IPS-20b (cell line): ENCODE measurements around the gene CNPY3.
"Not testable (repeated sequence)": the region's sequence is repeated elsewhere in the genome, so short reads cannot be mapped to it uniquely, and the experiment has no call there.

Experiments
- H3K27ac ChIP-seq: one replicate; pipeline ENCODE4 v1.5.1; 2013; ENCODE audit warnings: low read length
- H3K27me3 ChIP-seq: 2 replicates; pipeline ENCODE4 v1.6.1; 2013; ENCODE audit warnings: mild to moderate bottlenecking, low read length, inconsistent platforms; ENCODE audit not compliant: insufficient read depth
- H3K36me3 ChIP-seq: 2 replicates; pipeline ENCODE4 v1.6.1; 2013; ENCODE audit warnings: low read depth, mild to moderate bottlenecking, inconsistent platforms, low read length, moderate library complexity; ENCODE audit not compliant: insufficient read depth
- H3K4me1 ChIP-seq: 2 replicates; pipeline ENCODE4 v1.6.1; 2013; ENCODE audit warnings: mild to moderate bottlenecking, control low read depth, inconsistent platforms, low read length, moderate library complexity; ENCODE audit not compliant: insufficient read depth
- H3K4me3 ChIP-seq: 2 replicates; pipeline ENCODE4 v1.5.1; 2013; ENCODE audit warnings: mild to moderate bottlenecking, low read length, inconsistent platforms
- H3K9ac ChIP-seq: 2 replicates; pipeline ENCODE4 v1.6.1; 2013; ENCODE audit warnings: low read depth, mild to moderate bottlenecking, inconsistent platforms, low read length, moderate library complexity
- H3K9me3 ChIP-seq: 2 replicates; pipeline ENCODE4 v1.6.1; 2013; ENCODE audit warnings: mild to moderate bottlenecking, low read depth, low read length, inconsistent platforms; ENCODE audit not compliant: insufficient read depth

Gene CNPY3

DNA sequence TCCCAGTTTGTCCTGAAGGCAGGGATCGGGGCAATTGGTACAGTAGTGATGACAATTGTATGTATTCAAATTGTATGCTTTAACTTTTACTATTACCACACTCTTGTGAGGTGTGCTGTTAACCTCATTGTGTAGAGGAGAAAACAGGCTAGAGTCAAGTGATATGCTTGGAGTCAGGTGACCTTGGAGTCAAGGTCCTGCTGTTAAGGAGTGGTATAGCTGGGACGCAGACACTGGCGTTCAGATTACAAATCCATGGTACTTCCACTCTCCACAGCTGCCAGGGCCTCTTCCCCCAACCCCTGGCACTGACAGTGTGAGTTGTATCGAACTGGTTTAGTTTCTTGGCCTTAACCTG is 10.5 kb downstream of the CNPY3 start:
- Histone ChIP-seq H3K27ac (no peak overlapping the region), H3K27me3 (no peaks in the 10 kb centered on the region), H3K9me3 (no peaks in the 10 kb centered on the region), H3K4me3 (no peak overlapping the region), H3K9ac (no peak overlapping the region), H3K36me3 (peaks cover 66% of the 10 kb centered on the region), H3K4me1 (no peaks in the 10 kb centered on the region)

DNA sequence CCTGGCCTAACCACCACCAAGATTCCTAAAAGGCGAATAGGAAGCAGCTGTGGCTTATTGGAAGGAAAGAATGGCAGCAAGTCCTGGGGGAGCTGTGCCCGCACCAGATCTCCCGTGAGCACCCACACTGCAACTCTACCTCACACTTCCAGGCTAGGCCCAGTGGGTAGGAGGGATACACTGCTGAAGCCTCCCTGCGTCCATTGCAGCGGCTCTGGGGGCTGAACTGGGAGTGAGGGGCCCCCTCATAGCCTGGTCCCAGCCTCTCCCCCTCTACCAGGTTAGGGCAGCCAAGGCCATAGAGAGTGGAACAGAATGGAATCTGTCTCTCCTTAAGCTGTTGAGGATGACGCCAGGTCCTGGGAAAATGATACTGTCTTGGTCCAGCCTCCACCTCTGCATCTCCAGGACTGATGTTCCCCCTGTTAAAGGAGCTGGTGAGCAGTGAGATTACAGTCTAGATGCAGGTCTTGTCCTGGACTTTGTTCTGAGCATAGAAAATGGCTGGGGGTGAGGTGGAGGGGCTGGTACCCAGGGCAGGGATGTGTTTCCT is 11.3 kb downstream of the CNPY3 start:
- no peaks in the 10 kb centered on the region for H3K27me3 ChIP-seq
- H3K36me3 ChIP-seq: peaks cover 58% of the 10 kb centered on the region
- H3K27ac ChIP-seq: no peak overlapping the region

DNA sequence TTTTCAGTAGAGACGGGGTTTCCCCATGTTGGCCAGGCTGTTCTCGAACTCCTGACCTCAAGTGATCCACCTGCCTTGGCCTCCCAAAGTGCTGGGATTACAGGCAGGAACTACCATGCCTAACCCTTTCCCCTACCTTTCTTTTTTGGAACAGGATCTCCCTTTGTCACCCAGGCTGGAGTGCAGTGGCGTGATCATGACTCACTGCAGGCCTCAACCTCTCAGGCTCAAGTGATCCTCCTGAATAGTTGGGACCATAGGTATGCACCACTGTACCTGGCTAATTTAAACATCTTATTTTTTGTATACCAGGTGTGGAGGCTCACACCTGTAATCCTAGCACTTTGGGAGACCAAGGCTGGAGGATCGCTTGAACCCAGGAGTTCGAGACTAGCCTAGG is 12.1 kb downstream of the CNPY3 start:
- not testable (repeated sequence) for H3K4me3 ChIP-seq, H3K27me3 ChIP-seq, H3K9me3 ChIP-seq, H3K27ac ChIP-seq, H3K4me1 ChIP-seq, H3K9ac ChIP-seq
- H3K36me3 ChIP-seq: peaks cover 50% of the 10 kb centered on the region

More for the DNA sequence above, 11.3 kb downstream of the CNPY3 start:
- Histone ChIP-seq H3K4me3 (no peak overlapping the region), H3K9me3 (no peaks in the 10 kb centered on the region), H3K9ac (no peak overlapping the region), H3K4me1 (no peaks in the 10 kb centered on the region)

DNA sequence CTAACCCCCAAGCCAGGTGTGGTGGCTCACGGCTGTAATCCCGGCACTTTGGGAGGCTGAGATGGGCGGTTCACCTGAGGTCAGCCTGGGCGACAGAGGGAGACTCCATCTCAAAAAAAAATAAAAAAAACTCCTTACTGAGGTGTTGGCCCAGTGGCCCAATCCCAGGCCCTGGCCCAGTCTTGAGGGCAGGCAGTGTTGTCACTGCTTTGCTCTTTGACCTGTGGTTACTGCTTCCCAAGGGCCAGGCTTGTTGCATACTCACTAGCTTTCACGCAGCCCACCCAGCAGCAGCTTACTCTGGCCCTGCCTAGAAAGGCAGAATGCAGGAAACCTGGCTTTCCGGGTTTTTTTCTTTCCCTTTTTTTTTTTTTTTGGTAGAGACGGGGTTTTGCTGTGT is 13.2 kb downstream of the CNPY3 start:
- Histone ChIP-seq H3K9me3 (no peaks in the 10 kb centered on the region), H3K4me3 (no peak overlapping the region), H3K36me3 (peaks cover 40% of the 10 kb centered on the region), H3K9ac (no peak overlapping the region), H3K27me3 (no peaks in the 10 kb centered on the region), H3K4me1 (no peaks in the 10 kb centered on the region), H3K27ac (no peak overlapping the region)

DNA sequence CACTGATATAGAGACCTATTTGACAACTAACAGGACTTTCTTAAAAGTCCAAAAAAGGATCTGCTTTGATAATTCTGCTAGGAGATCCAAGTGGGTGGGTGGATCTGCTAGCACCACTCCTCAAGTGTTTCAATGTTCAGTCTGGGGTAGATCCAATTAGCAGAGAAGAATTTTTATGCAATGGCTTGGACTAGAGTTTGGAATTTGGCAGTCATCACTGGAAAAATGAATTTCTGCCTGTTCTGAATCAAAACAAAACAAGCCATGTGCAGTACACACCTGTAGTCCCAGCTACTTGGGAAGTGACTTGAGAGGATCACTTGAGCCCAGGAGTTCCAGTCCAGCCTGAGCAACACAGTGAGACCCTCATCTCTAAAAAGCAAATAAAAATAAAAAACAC is 18.7 kb downstream of the CNPY3 start:
- Histone ChIP-seq H3K36me3 (no peaks in the 10 kb centered on the region; the same call in 1 of the 2 replicates), H3K27me3 (no peaks in the 10 kb centered on the region), H3K9me3 (no peaks in the 10 kb centered on the region), H3K9ac (no peak overlapping the region), H3K4me1 (no peaks in the 10 kb centered on the region), H3K4me3 (no peak overlapping the region), H3K27ac (no peak overlapping the region)

DNA sequence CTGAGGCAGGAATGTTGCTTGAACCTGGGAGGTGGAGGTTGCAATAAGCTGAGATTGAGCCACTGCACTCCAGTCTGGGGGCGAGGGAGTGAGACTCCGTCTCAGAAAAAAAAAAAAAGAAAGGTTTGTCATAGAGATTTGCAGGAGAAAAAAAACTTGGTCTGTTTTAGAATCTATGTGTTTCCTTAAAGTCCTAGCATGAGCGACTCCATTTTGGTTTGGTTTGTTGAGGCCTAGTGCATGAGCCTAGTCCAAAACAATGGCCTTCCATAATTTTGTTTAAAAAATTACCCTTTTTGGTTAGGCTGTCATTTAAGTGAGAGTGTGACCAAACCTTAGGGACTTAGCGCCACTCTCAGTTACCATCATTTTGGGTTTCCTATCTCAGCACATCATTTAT is 23.1 kb downstream of the CNPY3 start:
- H3K36me3 ChIP-seq: no peaks in the 10 kb centered on the region
- no peak overlapping the region for H3K27ac ChIP-seq
- H3K9ac ChIP-seq: no peak overlapping the region

DNA sequence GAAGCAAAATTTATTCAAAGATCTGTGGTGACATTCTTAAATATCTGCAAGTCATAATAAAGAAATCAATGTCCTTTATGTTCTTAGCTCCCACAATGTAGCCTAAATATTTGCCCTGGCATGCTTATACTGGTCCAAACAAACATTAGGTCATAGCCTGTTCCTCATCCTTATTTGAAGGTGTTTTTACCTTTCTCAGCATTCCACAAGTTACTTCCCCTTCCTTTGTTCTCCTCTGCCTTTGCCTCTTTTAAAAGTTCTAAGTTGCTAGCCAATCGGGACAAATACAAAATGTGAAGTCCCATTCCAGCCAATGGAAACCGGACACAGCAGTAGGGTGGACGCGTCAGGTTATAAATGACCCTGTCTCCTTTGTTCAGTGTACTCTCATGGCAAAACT is 25.1 kb downstream of the CNPY3 start:
- not testable (repeated sequence) for H3K4me3 ChIP-seq, H3K36me3 ChIP-seq, H3K4me1 ChIP-seq, H3K9me3 ChIP-seq, H3K27ac ChIP-seq, H3K9ac ChIP-seq, H3K27me3 ChIP-seq

More for the DNA sequence above, 23.1 kb downstream of the CNPY3 start:
- Histone ChIP-seq H3K27me3 (no peaks in the 10 kb centered on the region), H3K4me3 (no peak overlapping the region), H3K9me3 (no peaks in the 10 kb centered on the region), H3K4me1 (no peaks in the 10 kb centered on the region)

DNA sequence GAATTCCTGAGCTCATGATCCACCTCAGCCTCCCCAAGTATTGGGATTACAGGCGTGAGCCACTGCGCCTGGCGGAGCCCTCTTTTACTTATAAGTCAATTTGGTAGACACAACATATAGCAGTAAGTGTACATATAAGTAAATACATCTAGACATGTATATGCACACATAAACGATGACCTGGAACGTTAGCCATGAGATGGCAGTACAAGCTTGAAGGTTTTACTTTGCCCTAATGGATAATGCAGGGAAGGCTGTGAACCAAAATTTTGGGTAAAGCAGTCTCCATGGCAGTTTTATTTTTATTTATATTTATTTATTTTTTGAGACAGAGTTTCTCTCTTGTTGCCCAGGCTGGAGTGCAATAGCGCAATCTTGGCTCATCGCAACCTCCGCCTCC is 28.8 kb downstream of the CNPY3 start:
- no peaks in the 10 kb centered on the region for H3K36me3 ChIP-seq
- no peaks in the 10 kb centered on the region; the same call in 1 of the 2 replicates for H3K4me1 ChIP-seq
- no peak overlapping the region for H3K9ac ChIP-seq
- H3K27me3 ChIP-seq: peaks cover 34% of the 10 kb centered on the region
- H3K9me3 ChIP-seq: no peaks in the 10 kb centered on the region
- H3K4me3 ChIP-seq: no peak overlapping the region
- no peak overlapping the region for H3K27ac ChIP-seq

DNA sequence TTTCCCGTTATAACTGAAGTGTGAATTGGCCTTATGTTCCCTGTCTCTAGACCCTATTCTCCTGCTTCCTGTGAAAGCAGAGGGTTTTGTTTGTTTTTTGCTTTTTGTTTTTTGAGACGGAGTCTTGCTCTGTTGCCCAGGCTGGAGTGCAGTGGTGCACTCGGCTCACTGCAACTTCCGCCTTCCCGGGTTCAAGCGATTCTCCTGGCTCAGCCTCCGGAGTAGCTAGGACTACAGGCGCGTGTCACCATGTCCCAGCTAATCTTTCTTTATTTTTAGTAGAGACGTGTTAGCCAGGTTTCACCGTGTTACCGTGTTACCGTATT is 30.6 kb downstream of the CNPY3 start:
- Histone ChIP-seq H3K27ac (no peak overlapping the region), H3K36me3 (no peaks in the 10 kb centered on the region), H3K9me3 (no peaks in the 10 kb centered on the region), H3K9ac (peak overlapping the region; percentile 62; the same call in 1 of the 2 replicates), H3K4me1 (no peaks in the 10 kb centered on the region; the same call in 1 of the 2 replicates), H3K4me3 (peak overlapping the region; percentile 81), H3K27me3 (peaks cover 34% of the 10 kb centered on the region)

DNA sequence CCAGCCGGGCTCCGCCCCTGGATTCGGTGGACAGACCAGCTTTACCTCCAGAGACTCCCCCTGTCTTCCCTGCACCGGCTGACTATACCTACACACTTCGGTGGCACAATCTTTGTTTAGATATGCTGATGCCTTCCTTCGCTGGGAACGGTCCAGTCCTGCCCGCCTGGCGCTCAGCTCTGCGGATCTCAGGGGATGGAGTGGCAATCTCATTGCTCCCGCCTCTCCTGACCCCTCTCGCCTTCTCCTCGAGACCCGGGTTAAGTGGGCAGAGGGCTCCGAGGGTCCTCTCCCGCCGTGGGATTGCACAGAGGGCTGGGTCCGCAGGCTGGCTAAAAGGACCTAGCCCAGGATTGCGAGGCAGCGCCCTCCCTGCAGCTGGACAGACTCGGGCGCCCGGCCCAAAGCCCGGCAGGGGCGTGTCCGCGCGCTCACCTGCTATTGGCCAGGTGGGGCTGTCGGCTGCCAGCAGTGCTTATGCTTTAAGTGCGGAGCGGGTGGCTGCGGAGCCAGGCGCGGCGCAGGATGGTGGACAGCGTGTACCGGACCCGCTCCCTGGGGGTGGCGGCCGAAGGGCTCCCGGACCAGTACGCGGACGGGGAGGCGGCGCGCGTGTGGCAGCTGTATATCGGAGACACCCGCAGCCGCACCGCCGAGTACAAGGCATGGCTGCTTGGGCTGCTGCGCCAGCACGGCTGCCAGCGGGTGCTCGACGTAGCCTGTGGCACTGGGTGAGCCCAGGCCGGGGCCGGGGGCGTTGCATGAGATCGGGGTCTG is 31.2 kb downstream of the CNPY3 start, which contains the start of gene GNMT:
GNMT (plus strand) TSS at position 512 of the 777 bp plus-strand sequence; CDS start at position 526, 14 bp downstream.
- Histone ChIP-seq H3K4me3 (peak within 1 kb of the TSS; percentile 81), H3K9me3 (no peaks in the 10 kb centered on the region), H3K27me3 (peaks cover 34% of the 10 kb centered on the region), H3K27ac (no peak within 1 kb of the TSS), H3K36me3 (no peaks in the 10 kb centered on the region), H3K9ac (peak within 1 kb of the TSS; percentile 62; the same call in 1 of the 2 replicates), H3K4me1 (no peaks in the 10 kb centered on the region; the same call in 1 of the 2 replicates)

DNA sequence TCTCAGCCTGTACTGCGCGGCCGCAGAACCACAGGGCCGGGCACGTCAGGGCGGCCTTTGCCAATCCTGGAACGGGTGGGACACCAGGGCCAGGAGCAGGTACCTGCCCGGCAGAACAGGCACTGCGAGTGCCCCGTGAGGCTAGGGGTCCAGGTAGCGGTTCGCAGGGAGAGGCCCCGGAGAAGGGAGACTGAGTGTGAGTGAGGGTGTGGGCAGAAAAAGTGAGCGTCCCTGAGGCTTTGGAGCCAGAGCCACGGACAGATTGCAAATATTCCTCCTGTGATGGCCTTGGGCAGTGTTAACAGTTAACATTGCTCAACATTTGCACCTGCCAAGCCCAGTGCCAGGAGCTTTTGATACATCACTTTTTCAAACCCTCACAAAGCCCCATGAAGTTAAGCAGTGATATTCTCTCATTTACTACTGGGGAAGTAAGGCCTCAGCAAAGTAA is 31.8 kb downstream of the CNPY3 start:
- peak overlapping the region; percentile 81; the same call in 1 of the 2 replicates for H3K4me3 ChIP-seq

DNA sequence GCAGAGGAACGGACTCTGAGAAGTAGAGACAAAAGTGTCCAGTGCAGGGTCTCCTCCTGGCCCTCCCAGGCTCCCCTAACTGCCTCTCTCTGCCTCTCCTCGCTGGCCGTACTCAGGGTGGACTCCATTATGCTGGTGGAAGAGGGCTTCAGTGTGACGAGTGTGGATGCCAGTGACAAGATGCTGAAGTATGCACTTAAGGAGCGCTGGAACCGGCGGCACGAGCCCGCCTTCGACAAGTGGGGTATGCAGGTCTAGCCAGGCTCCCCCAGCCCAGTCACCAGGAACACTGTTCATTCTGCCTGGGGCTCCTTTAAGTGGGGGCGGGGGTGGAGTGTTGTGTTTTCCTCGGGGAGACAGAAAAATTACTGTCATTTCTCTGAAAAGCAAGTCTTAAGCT is 32.8 kb downstream of the CNPY3 start:
- Histone ChIP-seq H3K4me3 (no peak overlapping the region), H3K9me3 (no peaks in the 10 kb centered on the region)

More for the DNA sequence above, 31.8 kb downstream of the CNPY3 start:
- Histone ChIP-seq H3K9ac (peak overlapping the region; percentile 41; the same call in 1 of the 2 replicates), H3K27me3 (peaks cover 34% of the 10 kb centered on the region), H3K27ac (no peak overlapping the region), H3K36me3 (no peaks in the 10 kb centered on the region), H3K9me3 (no peaks in the 10 kb centered on the region), H3K4me1 (no peaks in the 10 kb centered on the region; the same call in 1 of the 2 replicates)

More for the DNA sequence above, 32.8 kb downstream of the CNPY3 start:
- Histone ChIP-seq H3K4me1 (no peaks in the 10 kb centered on the region; the same call in 1 of the 2 replicates), H3K27ac (no peak overlapping the region), H3K27me3 (peaks cover 34% of the 10 kb centered on the region), H3K36me3 (no peaks in the 10 kb centered on the region), H3K9ac (no peak overlapping the region)
